GM12864 (cell line): ENCODE measurements around the gene TRIM71.

Source experiments
- DNase-seq: peaks from one replicate; pipeline ENCODE4 v3.0.0-alpha.2; 2011; ENCODE audit warnings: low read depth
- H3K4me3 ChIP-seq: 2 replicates; pipeline ENCODE4 v1.5.1; 2011; ENCODE audit warnings: mild to moderate bottlenecking, low read depth, low read length, control low read depth
- TF ChIP-seq, protein P1 (sequence below): IDR thresholded peaks from 2 replicates; pipeline ENCODE4 v1.5.1; 2011; ENCODE audit warnings: low read depth, mild to moderate bottlenecking, moderate library complexity, low read length, control low read depth, inconsistent platforms; ENCODE audit errors: missing control alignments

TRIM71 gene

DNA sequence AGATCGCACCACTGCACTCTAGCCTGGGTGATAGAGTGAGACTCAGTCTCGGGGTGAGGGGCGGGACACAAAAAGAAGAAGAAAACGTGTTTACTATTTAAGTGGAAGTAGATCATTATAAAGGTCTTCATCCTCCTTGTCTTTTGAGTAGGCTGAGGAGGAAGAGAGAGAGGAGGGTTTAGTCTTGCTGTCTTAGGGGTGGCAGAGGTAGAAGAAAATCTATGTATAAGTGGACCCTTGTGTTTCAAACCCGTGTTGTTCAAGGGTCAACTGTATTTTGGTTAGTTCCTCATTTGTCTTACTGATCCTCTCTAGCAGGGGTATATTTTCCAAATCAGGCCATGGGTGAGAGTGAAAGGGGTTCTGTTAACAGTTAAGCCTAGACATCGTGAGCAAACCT lies 40.1 kb downstream of the TRIM71 start:
- TF ChIP-seq, protein P1, sequence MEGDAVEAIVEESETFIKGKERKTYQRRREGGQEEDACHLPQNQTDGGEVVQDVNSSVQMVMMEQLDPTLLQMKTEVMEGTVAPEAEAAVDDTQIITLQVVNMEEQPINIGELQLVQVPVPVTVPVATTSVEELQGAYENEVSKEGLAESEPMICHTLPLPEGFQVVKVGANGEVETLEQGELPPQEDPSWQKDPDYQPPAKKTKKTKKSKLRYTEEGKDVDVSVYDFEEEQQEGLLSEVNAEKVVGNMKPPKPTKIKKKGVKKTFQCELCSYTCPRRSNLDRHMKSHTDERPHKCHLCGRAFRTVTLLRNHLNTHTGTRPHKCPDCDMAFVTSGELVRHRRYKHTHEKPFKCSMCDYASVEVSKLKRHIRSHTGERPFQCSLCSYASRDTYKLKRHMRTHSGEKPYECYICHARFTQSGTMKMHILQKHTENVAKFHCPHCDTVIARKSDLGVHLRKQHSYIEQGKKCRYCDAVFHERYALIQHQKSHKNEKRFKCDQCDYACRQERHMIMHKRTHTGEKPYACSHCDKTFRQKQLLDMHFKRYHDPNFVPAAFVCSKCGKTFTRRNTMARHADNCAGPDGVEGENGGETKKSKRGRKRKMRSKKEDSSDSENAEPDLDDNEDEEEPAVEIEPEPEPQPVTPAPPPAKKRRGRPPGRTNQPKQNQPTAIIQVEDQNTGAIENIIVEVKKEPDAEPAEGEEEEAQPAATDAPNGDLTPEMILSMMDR: no peak
- DNase-seq: no peak
- no peak overlapping the region for H3K4me3 ChIP-seq

DNA sequence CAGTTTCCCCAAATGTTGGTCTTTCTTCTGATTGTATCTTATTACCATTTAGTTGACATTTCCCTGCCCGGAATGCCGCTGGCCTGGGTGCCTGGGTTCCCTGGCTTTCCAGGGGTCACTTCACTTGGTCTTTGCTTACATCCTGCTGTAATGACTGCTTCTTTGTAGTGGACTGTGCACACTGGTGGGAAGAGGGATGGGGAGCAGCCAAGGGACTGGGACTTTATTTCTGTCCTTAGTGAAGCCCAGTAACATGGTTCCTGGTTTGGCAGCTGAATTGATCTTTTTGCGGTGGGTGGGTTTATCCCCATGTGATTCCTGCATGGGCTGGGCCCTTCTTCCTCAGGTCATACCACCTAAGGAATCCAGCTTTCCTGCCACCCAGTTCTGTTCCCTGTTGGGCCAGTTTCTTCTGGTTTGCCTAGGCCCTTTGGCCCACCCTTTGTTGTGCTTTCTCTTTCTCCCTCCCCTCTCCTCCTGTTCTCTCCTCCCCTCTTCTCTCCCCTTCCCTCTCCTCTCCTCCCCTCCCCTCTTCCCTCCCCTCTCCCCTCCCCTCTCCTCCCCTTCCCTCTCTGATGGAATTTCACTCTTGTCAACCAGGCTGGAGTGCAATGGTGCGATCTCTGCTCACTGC lies 41.9 kb downstream of the TRIM71 start:
- DNase-seq: no peak
- TF ChIP-seq, protein P1: no peak
- H3K4me3 ChIP-seq: no peak overlapping the region

DNA sequence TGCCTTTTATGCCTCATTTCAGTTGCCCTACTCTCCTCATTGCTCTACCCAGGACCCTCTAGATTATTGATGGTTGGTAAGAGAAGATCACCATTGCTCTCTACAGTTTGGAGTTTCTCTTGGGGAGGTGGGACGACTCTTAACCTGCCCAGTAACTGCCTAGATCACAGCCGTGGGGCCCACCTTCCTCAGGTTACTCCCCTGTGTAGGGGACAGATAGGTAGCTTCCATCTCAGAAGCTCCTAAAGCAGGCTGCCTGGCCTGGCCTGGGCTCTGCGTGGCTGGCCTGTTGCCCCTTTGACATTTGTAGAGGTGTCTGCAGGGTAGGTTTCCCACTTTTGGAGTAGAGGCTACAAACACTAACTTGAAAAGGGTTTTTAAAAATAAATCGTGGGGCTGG lies 42.7 kb downstream of the TRIM71 start:
- H3K4me3 ChIP-seq: no peak overlapping the region
- no peak for DNase-seq
- TF ChIP-seq, protein P1: no peak

DNA sequence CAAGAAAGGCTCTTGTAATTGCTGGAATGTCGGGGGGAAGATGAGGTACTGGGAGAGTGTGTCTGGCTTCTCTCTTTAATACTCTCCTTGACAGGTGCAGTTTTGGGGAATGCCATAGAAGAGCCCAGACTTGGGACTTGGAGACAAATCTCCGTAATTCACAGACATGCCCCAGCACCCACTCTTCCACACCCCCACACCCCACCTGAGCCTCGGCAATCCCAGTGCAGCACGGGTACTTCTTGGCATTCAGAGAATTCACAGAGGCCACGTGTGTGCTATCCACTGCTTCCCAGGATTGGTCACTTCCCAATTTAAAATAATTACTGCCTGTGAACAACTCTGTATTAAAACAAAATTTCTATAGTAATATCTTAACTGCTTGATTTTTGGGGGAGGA lies 43.9 kb downstream of the TRIM71 start:
- no peak overlapping the region for H3K4me3 ChIP-seq
- TF ChIP-seq, protein P1: no peak

DNA sequence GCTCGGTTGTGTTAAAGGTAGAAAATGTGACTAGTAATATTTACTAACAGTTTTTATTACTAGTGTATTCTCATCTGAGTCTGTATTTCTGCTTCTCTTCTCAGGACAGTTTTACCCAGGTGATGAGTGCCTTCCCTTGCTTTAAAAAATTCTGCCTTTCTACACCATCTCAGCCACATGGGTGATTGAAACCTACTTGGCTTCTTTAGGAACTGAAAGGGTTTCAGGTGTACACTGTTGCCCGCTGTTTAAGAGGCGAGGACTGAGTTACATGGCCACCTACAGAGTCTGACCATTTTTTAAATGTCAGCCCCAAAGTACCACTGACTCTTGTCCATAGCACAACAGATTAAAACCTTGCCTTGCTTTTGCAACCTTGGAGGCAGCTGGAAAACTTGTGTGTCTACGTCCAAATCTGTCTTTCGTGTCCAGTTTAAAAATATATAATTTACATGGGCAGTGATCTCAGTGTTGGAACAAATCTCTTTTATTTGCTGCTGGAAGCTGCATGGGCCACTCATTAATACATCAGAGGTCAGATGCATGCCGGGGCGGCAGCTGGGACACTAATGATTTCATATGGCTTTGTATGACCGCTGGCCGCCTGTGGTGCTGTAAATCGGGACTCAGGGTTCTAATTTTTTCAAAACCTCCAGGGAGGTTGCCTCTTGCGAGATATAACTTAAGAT lies 44.6 kb downstream of the TRIM71 start:
- TF ChIP-seq, protein P1: no peak
- H3K4me3 ChIP-seq: no peak overlapping the region
- DNase-seq: no peak

More for the DNA sequence above, 43.9 kb downstream of the TRIM71 start:
- DNase-seq: no peak

DNA sequence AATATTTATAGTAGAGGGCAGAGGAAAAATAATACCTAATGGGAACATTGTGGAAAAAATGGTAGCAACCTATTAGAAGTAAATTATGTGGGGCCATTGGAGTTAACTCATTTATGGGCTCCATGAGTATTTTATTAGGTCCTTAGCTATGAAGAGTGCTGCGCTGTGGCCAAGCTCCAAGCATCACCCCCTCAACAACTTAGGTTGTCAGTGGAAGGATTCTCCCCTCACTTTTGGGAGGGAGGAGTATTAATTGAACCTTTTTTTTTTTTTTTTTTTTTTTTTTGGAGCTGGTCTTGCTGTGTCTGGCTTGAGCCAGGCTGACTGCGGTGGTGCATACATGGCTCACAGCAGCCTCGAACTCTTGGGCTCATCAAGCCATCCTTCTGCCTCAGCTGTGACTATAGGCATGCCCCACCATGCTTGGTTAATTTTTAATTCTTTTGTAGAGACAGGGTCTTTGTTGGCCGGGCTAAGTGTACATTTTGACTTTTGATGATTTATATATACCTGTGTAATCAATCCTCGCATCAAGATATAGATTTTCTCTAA lies 45.2 kb downstream of the TRIM71 start:
- TF ChIP-seq, protein P1: no peak
- H3K4me3 ChIP-seq: no peak overlapping the region
- no peak for DNase-seq
